Forelimb muscle (tissue), 1 donor: ENCODE data around the gene MCRIP2. TPM values are rescaled to one million over a fixed set of nuclear protein-coding genes. Genes with fewer than 3 reads are reported as not detected.
"Not testable (repeated sequence)": the region's sequence is repeated elsewhere in the genome, so short reads cannot be mapped to it uniquely, and the experiment has no call there.

Source experiments
- DNase-seq: peaks from one replicate; pipeline ENCODE4 v3.0.0-alpha.2; 2013; ENCODE audit warnings: low read depth
- polyA plus RNA-seq: library from polyadenylated mRNA; unstranded; fragments of 120-200 nt; gene quantifications from one replicate; pipeline ENCODE4 v1.2.1, GENCODE V29; 2013; ENCODE audit not compliant: insufficient read length

Gene MCRIP2
- 14.5 TPM for polyA plus RNA-seq

DNA sequence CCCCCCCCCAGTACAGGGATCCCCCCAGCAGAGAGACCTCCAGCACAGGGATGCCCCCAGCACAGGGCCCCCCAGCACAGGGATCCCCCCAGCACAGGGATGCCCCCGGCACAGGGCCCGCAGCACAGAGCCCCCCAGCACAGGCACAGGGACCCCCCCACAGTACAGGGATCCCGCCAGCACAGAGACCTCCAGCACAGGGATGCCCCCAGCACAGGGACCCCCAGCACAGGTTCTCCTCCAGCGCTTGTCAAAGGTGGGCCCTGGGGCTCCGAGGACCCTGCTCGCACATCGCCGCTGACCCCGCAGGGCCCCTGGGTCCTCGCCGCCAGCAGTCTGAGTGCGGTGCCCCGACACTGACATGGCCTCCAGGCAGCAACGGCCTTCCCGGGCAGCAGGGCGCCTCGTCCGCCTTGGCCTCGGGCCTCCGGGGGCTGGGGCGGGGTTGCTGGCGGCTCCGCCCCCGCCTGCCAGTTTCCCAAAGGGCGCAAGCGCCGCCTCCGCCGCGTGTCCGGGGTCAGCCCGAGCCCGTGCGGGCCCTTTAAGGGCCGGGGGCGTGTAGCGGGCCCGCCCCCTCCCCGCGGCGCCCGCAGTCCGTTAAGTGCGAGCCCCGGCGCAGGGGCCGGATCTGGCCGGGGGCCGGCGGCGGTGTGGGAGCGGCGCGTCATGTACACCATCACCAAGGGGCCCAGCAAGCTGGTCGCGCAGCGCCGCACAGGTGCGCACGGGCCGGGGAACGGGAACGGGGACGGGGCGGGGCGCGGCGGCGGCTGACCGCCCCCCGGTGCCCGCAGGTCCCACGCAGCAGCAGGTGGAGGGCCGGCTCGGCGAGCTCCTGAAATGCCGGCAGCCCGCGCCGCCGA, at the start of gene MCRIP2:
TSS of gene MCRIP2 (plus strand) at position 503 of the 863 bp plus-strand sequence. CDS start at position 667, 164 bp downstream.
- DNase-seq: no peak

DNA sequence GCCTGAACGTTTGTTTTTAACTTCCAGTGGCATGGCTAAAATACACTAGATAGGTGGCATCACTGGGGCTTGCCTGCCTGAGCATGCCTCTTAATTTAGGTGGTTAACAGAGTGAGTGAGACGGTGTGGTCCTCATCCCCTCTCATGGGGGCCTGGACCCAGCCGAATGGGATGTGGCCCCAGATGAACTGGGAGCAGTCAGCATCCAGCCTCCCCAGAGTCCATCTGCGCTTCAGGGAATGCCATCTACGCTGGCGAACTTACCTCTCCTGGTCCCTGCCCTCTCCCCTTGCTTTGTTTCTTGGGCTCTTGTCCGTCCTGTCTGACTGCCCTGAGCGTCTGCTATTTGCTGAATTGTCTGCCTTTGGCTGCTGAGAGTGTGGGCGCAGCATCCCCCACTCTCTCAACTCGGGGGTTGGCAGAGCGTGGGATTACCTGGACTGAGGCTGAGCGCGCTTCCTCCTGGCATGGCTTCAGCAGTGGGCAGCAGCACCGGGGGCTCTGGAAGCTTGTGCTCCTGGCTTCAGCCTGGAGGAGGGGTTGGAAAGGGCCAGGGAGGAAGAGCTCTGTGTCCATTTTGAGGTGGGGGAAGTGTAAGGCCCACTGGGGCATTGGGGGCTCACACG, 49.6 kb upstream of the MCRIP2 start:
- no peak for DNase-seq

- no peak for DNase-seq
Observed at GRCh38 chr16:592518-593306, 48.9 kb upstream of the MCRIP2 start.

GRCh38 chr16:593406-593805, 48.2 kb upstream of the MCRIP2 start:
- DNase-seq: no peak

GRCh38 chr16:593807-594206, 47.8 kb upstream of the MCRIP2 start:
- DNase-seq: no peak

DNA sequence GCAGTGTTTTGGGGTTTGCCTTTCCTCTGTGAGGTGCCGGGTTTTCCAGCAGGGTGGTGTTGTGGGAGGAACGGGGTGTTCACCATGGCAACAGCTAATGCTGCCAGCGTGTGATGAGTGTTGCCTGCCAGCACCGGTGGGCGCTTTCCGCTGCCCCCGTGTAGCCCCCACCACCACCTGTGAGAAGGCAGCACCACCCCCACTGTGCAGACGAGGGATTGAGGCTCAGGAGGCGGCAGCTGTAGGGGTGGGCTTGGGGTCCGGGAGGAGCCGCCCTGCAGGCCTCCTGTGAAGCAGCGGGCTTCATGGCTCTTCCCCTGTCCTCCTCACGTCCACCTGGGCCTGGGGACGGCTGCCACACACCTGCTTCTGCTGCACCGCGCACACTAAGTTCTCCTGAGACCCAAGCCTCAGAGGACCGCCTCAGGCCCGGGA, 46.5 kb upstream of the MCRIP2 start:
- DNase-seq: no peak

- DNase-seq: no peak
Observed at GRCh38 chr16:595942-596735, 45.5 kb upstream of the MCRIP2 start.

DNA sequence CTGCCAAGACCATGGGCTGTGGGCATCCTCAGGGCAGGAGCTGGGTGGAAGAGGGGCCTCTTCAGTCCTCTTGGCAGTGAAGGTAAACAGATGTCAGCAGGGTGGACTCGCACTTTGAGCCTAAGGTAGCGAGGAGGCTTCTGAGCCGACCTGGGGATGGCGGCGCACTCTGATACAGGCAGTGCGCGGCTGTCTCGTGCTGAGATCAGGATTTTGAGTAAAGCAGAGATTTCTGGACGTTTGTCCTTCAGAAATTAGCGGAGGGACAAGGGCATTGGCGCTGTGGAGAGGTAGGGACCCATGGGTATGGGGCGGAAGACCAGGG, 44.9 kb upstream of the MCRIP2 start:
- DNase-seq: no peak

- not testable (repeated sequence) for DNase-seq
Observed at GRCh38 chr16:597655-598054, 44.0 kb upstream of the MCRIP2 start.

- DNase-seq: no peak
Observed at GRCh38 chr16:598823-599739, 42.5 kb upstream of the MCRIP2 start.

- DNase-seq: no peak
Observed at GRCh38 chr16:600781-601180, 40.8 kb upstream of the MCRIP2 start.

GRCh38 chr16:603933-604332, 37.7 kb upstream of the MCRIP2 start:
- no peak for DNase-seq

DNA sequence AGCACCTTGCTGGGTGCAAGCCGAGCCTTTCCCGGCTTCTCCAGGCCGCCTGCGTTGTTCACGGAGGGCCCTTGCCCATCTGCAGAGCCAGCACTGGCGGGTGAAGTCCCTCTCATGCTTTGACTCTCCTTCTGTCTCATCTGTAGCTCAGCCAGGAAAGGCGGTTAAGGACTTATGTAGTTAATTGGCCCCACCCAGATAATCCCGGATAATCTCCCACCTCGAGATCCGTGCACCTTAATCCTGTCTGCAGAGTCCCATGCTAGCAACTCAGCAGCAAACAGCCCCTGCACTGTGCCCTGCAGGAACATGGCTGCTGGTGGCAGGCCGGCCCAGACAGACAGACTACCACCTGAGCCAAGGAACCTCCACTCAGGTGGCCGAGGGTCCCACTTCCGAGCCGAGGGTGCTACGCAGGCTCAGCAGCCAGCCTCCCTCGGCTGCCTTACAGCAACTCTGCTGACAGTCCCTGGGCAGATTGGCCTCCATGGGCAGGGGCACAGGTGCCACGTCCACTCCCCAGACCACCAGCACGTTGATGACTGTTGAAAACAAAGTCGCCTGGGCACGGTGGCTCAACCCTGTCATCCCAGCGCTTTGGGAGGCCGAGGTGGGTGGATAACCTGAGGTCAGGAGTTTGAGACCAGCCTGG, 34.8 kb upstream of the MCRIP2 start:
- DNase-seq: no peak

DNA sequence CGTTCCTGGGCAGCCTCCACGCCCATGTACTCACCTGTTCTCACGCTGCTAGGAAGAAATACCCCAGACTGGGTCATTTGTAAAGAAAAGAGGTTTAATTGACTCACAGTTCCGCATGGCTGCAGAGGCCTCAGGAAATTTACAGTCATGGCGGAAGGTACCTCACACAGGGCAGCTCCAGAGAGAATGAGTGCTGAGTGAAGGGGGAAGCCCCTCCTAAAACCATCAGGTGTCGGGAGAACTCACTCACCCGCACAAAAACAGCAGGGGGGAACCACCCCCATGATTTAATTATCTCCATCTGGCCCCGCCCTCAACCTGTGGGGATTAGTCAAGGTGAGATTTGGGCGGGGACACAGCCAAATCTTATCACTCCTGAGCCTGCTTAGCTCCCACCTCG, 33.6 kb upstream of the MCRIP2 start:
- DNase-seq: no peak

DNA sequence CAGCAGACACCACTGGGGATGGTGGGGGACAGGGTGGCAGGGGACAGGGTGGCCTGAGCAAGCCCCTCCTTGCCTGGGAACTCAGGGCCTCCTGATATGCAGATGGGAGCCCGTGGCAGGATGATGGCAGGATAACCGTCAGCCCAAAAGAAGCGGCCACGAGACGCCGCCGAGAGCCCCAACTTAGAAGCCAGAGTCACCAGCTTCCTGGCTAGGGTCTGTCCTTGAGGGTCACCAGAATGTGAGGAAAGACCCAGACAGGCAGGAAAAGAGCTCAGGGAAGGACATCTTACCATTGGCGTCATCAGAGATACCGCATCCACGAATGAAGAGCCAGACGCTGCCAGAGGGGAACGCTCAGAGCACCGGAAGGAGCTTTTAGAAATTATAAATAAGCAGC, 32.3 kb upstream of the MCRIP2 start:
- DNase-seq: no peak

DNA sequence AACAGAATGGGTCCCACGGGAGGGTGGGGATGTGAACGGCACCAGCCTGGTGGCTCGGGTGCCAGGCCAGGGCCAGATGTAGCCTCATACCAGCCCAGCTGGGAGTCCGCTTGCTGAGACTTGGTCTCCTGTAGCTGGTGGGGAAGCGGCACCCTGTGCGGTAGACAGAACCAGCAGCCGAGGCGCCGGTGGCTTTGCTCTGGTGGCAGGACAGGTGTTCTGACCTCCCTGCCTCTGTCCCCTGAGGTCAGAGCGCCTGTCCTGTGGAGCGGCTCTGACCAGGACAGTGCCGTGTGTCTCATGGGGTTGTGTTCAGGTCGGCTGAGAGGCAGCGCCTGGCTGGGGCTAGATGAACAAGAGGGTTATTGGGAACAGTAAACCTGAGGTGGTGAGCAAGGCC, 31.6 kb upstream of the MCRIP2 start:
- DNase-seq: no peak

GRCh38 chr16:610513-611381, 30.9 kb upstream of the MCRIP2 start:
- no peak for DNase-seq

DNA sequence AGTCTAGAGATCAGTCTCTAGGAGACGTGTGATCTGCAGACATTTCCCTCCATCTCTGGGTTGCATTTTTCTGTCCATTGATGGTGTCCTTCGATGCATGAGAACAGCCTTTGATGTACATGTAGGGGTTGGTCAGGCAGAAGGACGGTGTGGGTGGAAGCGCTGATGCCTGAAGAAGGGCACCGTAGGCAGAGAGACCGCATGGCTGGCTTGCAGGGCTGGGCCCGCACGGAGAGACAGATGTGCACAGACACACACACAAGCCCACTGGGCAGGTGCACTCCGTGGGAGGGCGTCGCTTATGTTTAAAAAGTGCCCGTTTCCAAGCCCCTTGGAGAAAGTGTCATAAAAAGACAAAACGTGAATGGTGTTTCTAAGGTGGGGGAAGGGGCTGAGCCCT, 26.5 kb upstream of the MCRIP2 start:
- no peak for DNase-seq
